Stimulated activated CD8-positive, alpha-beta memory T cell treated with anti-CD3 and anti-CD28 coated beads, Interleukin-15, amount 100 ng/mL, for 4 hours (primary cell): ENCODE measurements around the gene PCF11.

Experiments used
- DNase-seq, 2 donors: peaks; one replicate each; pipeline ENCODE4 v3.0.0-alpha.2; 2020; ENCODE audit warnings: low read depth in 2 of 2

PCF11 gene

GRCh38 chr11:83151274-83151977 lies 5.5 kb upstream of the PCF11 start:
- no peak for DNase-seq

GRCh38 chr11:83152264-83152663 lies 4.7 kb upstream of the PCF11 start:
- DNase-seq, result no peak

GRCh38 chr11:83153764-83154163 lies 3.2 kb upstream of the PCF11 start:
- no peak for DNase-seq

GRCh38 chr11:83156144-83156995 lies 561 bp upstream of the PCF11 start:
- peak; percentile 94 to 95 for DNase-seq

- DNase-seq, result peak; percentile 9
Observed at GRCh38 chr11:83157594-83158356, 844 bp downstream of the PCF11 start.

- no peak for DNase-seq
Observed at GRCh38 chr11:83158357-83158786, 1.4 kb downstream of the PCF11 start.

- no peak for DNase-seq
Observed at GRCh38 chr11:83158965-83159901, 2.3 kb downstream of the PCF11 start.

- no peak for DNase-seq
Observed at GRCh38 chr11:83159902-83160865, 3.3 kb downstream of the PCF11 start.

GRCh38 chr11:83161610-83162199 lies 4.8 kb downstream of the PCF11 start:
- no peak for DNase-seq

GRCh38 chr11:83162377-83162776 lies 5.4 kb downstream of the PCF11 start:
- no peak for DNase-seq

GRCh38 chr11:83166193-83166866 lies 9.4 kb downstream of the PCF11 start:
- DNase-seq, result no peak

GRCh38 chr11:83168756-83169155 lies 11.8 kb downstream of the PCF11 start:
- no peak for DNase-seq

- no peak for DNase-seq
Observed at GRCh38 chr11:83170865-83171264, 13.9 kb downstream of the PCF11 start.

- DNase-seq, result no peak
Observed at GRCh38 chr11:83172551-83172950, 15.6 kb downstream of the PCF11 start.

GRCh38 chr11:83174008-83174407 lies 17.1 kb downstream of the PCF11 start:
- DNase-seq, result no peak

GRCh38 chr11:83175815-83176214 lies 18.9 kb downstream of the PCF11 start:
- DNase-seq, result no peak

GRCh38 chr11:83181815-83182214 lies 24.9 kb downstream of the PCF11 start:
- no peak for DNase-seq

- DNase-seq, result no peak
Observed at GRCh38 chr11:83185767-83186166, 28.8 kb downstream of the PCF11 start.

- no peak for DNase-seq
Observed at GRCh38 chr11:83187465-83187864, 30.5 kb downstream of the PCF11 start.
